Activated CD4-positive, alpha-beta T cell treated with anti-CD3 and anti-CD28 coated beads, Interleukin-2, Interleukin-4, amounts not matched to agents 100 ng/mL and 50 ng/mL, durations not matched to agents 16 hours and 8 hours (primary cell): ENCODE data around the gene MINDY4.

Experiments used
- DNase-seq: peaks from one replicate; pipeline ENCODE4 v3.0.0-alpha.2; 2020; ENCODE audit warnings: low spot score

Gene MINDY4

DNA sequence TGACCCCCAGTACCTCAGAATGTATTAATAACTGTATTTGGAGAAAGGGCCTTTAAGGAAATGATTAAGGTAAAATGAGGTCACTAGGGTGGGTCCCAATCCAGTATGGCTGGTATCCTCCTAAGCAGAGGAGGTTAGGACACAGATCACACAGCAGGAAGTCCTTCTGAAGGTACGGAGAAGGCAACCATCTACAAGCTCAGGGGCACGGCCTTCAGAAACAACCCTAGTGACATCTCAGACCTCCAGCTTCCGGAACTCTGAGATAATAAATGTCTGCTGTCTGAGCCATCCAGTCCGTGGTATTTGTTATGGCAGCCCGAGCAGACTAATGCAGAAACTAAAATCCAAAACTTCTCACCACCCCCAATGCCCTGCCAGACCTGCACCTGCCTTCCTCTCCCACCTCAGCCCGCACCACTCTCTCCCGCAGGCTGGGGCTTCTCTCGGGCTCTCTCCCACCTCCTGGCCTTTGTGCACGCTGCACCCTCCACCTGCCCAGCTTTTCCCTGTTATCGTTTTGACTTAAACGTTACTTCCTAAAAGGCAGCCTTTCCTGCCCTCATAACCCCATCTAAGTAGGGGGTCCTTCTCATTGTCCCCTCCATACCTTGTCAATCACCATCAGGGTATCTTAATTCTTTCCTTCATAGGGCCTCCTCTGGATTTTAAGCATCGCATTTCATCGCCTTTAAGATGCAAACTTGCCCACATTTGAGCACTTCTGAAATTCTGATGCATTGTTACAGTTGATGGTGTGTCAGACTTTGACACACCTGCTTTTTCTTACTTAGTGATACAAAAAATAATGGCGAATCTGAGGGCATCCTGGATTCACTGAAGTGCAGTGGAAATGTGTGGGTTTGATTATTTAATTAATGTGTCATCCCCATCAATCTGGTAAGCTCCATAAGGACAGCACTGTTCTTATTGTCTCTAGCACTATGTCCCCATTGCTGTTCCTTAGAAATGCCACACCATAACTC is 108.2 kb downstream of the MINDY4 start:
- DNase-seq: no peak

DNA sequence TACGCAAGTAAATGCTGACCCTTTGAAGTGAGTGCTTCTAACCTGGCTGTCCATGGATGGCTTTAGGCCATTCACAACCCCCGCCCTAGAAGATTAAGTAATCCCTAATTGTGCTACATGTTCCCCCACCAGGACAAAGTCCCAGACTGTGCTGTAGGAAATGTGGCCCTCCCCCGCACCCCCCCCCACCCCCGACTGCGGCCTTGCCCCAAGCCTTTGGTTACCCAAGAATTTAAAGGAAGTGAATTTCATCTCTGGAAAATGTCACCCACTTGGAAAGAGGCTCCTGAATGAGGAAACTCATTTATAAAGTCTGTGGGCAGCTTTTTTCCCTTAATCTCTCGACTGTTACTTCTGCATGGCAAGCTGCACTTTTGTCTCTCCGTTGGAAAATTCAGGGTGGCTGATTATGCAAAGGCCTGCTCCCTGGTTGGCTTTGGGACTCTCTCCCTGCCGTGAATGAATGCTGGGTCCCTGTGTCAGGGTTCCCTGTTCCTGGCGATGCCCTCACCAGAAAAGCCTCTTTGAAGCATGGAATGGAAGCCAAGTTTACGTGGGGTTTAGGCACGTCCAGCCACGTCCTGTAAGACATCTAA is 109.0 kb downstream of the MINDY4 start:
- DNase-seq: no peak

DNA sequence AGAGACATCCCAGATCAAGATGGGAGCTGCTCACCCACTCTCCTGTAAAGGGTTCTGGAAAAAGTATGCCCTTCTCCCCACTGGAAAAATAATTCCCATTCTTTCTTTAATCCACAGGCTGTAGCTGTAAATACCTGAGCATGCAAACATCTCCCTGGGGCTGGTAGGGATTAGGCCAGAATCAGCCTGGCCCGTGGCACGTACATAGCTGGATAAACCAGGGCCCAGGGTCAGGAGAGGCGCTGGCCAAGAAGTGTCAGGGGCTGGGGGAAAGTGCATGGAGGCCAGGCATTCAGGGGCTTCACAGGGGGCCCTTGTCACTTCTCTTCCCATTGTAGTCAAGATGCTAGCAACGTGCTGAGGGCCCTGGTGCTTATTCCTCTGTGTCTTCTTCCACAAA is 109.7 kb downstream of the MINDY4 start:
- DNase-seq: no peak

DNA sequence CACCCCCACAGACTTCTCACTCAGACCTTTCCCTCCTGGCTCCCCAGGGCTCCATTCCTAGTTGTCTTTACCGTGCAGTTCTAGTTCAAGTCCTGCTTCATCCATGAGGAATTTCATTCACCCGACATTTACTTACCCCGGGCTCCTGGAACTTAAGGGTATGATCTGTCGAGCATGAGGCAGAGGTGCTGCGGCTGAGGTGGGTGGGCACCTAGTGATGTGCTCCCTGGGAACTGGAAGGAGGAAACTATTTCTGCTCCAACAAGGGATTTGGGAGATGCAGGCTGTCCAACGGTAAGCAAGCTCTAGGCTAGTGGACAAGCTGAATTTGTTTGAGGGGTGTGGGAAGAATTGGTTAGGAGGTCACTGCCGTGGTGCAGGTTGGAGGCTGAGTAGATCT is 110.2 kb downstream of the MINDY4 start:
- no peak for DNase-seq

DNA sequence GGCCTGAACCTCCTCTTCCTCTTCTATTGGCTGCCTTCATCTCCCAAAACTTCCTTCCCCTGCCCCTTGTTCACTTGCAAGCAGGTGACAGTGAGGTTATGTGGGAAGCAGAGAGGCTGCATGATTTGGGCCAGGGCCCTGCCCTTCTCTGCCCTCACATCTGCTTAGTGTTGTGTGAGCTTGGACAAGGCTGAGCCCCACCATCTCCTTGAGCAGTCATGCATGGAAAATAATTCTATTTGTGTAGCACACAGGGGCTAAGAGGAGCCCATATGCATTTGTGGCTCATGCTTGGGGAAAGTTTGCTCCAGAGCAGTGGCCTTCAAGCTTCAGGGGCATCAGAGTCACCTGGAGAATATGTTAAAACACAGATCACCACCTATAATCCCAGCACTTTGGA is 113.7 kb downstream of the MINDY4 start:
- no peak for DNase-seq

DNA sequence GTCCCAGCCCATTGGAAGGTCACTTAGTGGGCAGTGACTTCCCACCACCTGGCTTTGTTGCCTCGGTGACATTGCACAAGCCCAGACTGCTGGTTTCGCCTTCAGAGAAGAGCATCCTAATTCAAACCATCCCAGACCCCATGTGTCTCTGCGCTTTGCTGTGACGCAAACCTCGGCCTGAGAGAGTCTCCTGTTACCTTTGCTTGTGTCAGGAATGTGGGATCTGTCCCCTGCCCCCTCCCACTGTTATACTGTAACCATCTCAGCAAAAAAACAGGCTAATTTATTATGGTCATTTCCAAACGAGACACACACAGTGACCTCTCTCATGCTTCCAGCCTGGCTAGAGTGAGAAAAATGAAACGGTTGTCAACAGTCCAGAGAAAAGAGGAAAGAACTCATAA is 115.4 kb downstream of the MINDY4 start:
- no peak for DNase-seq

DNA sequence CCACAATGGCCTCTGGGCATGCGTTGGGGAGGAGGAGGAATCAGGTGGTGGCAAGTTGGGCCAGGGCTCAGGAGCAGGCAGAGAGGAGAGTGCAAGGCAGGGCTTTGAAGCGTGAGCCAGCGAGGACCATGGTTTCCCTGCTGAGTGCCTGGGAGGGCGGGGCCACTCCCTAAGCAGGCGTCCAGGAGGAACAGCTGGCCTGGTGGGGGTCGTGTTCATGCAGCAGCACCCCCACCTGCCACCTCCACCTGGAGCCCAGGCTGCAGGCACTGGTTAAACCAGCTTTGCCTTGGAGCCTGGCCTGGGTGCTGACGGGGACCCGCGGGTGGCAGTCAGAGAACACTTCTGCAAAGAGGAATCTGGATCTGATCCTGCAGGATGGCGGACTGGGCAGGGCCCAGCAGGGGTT is 116.3 kb downstream of the MINDY4 start:
- no peak for DNase-seq

DNA sequence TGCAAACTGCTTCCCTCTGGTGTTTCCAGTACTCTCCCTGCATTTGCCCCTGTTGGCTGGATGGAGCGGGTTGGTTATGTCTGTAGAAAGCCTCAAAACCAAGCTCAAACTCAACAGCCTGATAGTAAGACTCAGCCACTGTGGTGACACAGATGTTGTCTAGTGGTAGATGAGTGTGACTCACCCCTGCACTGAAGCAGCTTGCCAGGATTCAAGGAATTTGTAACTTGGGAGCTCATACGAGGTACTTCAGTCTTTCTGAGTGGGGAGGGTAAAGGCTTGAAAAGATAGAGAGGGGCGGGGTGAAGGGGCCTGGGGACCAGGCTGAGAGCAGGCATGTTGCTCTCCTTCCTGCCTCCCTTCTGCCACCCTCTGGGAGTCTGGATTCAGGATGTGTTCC is 117.5 kb downstream of the MINDY4 start:
- DNase-seq: no peak

DNA sequence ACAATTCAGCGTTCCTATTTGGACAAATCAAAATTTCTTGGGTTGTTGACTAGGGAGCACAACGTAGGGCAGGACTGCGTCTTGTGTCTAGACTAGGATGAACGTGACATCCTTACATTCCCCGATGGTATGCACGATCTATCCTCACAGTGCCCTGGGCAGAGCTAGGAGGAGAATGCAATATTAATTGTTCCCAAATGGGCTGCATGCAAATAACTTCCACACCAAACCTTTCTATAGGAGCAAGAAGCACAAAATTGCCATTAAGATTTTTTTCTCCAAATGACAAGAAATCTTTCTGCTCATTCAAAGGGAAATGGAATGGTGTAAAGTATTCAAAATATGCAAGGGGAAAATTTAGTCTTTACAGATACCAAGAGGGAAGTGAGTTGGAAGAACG is 119.0 kb downstream of the MINDY4 start:
- DNase-seq: no peak

DNA sequence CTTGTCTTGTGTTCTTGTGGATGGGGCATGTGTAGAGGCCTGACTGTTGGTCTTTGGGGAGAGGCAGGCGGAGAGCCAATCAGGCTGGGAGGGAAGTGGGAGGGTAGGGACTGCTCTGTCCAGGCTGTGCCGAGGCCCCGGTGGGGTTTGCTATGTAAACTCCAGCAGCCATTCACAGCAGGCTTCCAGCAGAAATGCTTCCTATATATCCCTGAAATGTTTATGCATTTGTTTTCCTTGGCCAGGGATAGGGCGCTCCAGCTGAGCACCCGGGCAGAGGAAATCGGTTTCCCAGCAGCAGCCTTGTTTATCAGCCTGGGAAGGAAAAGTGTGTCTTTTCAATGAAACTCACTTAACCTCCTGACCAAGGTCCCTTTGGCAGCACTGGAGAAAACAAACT is 122.1 kb downstream of the MINDY4 start:
- DNase-seq: no peak

DNA sequence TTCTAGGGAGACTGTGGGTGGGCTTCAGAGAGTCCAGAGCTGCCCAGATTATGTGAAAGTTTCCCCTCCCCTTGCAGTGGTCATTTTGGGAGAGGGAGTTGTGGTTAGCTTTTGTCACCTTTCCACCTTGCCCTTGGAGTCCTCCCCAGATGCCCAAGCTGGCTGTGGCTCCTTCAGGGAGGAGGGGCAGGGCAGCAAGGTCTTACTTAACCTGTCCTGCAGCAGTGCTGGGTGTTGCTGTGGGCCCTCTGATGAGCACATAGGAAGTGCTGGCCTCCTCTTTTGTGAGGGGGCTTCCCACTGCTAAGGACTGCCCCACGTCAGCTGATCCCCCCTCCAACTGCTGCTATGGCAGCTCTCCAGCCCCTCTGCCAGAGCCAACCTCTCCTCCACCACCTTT is 122.8 kb downstream of the MINDY4 start:
- DNase-seq: no peak

DNA sequence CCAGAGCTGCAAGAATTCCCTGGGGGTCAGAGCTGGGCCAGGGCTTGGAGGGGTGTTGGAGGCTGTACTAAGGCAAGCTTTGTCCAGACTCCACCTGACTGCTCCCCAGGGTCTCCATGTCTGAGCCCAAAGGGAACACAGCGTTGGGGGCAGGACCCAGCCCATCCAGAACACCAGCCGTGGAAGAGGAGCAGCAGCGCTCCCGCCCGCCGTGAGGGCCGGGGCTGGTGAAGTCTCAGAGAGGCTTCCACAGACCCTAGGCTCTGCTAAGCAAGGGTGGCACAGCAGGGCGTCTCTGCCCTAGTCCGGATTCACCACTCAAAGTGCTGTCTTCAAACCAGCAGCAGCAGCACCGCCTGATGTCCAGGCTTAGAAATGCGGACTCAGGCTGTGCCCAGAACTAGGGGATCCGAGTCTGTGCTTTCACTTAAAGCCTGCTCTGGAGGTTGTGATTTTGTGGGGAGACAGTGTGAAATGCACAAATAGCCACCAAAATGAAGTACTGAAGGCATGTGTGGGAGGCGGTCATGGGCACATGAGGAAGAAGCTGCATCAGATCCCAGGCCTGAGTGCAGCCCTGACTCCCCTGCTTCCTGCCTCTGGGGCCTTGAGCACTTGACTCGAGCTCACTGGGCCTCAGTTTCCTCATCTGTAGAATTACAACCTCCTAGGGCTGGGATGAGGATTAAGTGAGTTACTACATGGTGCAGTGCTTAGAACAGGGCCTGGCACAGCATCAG is 123.8 kb downstream of the MINDY4 start:
- no peak for DNase-seq

DNA sequence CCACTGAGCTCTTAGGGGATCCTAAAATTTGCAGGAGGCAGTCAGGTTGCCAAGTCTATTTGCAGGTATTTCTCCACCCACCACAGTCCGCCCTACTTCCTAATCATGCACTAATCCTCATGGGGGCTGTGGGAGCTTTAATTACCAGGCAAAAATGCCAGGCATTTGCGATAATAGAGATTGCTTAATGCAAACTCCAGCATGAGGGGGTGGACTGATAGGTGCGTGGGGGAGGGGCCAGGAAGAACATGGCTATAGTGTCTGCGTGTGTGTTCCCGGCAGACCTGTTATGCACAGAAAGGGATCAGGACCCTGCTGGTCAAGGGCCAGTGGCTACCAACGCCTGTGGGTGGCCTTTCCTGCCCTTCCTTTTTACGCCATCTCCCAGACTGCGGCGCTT is 124.8 kb downstream of the MINDY4 start:
- no peak for DNase-seq

DNA sequence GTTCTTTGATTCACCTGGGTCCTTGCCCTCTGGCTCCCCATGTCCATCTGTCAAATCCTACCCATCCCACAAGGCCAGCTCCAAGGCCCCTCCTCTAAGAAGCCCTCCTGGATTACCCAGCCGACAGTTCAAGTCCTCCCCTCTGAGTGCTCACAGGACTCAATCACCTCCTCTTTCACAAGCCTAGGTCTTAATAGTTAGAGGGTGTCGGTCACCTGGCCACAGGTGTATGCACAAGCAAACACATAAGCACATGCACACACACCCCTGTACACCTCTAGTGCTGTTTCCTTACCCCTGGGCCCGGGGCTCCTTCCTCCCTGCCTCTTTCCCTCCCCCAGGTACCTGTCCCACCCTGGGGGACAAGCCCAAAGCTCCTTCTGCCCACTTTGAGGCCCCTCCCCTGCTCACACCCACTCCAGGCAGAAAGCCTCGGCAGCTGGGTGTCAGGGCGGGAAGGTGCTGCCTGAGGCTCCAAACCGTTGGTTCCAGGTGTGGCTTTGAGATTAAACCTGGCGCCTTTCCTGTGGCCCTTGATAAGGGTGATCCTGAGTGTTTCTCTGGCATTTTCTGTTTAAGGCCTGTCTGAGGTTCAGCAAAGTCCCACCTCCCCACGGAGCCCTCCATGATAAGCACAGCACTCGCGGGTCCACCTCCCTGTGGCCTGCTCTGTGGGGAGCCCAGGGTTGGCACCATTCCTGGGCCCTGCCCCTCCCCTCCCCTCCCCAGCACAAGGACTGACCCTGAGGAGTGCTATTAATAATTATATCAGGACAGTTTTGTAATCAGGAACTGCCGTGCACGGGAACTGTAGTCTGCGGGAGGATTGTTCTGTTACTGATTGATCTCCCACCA is 125.8 kb downstream of the MINDY4 start:
- no peak for DNase-seq

DNA sequence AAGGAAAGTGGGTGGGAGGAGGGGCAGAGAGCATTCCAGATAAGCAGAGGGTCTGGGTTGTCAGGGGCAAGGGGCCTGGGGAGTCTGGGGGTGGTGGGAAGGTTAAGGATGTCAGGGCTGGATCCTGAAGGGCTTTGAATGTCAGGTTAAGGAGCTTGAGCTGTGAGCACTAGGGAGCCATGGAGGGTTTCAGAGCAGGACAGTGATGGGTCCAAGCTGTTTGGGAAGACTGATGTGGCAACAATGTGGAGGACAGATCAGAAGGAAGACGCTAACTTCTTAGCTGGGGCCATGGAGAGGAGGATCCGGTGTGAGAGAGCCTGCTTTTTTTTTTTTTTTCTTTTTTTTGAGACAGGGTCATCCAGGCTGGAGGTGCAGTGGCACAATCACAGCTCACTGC is 126.6 kb downstream of the MINDY4 start:
- DNase-seq: no peak

DNA sequence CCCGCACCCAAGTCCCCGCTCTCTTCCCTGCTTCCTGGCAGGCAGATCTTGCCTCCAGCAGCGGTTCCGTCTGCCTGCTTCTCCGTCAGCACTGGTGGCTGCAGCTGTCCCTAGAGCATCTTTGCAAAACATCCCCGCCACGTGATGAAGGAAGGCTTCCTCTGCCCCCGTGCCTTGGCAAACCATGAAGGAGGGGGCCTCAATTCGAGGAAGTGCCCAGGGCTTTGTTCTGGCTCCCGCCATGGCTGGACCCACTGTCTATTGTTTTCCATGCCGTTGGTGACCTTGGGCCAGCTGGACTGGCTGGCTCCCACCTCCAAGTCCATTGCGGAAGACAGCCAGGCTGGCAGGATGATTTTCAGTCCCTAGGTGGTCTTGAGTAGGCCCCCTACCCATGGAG is 127.2 kb downstream of the MINDY4 start:
- DNase-seq: no peak

DNA sequence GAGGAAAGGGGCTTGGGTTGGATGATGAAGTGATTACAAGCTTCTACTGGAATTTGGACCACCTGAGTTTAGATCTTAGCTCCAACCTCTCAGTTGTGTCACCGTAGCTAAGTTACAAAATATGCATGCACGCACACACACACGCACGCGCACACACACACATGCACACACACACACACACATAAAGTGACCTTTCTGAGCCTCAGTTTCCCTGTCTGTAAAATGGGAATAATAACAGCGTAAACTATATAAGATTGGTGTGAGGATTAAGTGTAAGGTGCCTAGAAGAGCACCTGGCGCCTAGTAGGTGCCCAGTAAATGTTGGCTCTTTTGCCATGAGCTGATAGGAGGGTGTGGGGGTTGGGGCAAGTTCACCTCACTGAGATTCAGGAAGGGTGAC is 127.8 kb downstream of the MINDY4 start:
- no peak for DNase-seq

DNA sequence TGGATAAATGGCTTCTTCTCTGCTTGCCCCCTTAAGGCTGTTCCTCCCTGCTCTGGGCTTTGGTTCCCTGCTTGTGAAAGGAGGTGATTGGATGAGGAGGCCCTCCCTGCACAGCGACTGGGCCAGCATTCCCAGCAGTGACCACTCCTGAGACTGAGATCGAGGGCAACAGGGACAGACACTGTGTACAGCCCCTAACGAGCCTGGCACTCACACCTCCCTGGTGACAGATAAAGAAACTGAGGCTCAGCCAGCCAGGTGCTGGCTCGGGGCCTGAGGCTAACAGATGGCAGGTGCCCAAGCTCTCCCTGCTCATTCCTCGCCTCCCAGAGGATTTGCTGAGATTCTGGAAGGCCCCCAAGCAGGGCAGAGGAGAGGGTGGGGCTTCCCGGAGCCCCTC is 128.4 kb downstream of the MINDY4 start:
- DNase-seq: no peak

DNA sequence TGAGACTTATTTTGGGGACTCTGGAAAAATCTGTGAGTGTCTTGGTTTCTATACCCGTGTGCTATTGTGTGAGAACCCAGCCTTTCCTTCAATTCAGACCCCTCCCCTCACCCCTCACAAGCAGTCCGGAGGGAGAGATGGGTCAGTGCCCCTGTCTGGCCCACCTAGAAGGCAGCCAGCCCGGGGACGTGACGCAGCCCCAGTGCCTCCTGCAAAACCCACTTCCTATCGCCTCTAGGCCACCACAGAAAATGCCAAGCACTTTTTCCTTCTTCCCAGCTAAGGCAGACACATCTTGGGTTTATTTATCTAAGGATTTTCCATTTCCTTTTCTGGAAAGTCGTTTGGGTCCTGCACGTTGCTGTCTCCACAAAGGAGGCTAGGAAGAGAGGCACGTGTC is 128.8 kb downstream of the MINDY4 start:
- no peak for DNase-seq

DNA sequence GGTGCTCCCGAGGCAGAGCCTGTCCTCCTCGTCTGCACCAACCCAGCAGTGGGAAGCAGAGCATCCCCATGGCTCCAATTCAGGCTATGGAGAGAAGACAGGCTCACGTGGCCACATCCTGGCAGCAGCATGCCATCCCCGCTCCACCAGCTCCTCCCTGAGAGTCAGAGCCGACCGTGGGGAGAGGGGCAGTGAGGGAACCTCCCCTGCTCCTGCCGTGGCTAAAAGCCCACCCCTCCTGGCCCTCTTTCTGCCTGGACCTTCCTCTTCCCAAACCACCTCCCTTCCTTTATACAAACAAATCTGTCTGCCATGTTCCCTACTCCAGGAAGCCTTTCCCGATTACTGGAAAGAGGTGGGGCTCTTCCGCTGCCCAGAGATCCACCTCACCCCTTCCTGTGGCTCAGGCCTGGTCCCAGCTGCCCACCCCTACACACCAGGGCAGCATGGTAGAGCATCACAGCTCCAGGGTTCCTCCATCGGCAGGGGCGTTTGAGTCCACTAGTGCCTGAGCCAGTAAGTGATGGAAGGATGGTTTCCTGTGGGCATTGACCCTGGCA is 129.7 kb downstream of the MINDY4 start:
- no peak for DNase-seq

DNA sequence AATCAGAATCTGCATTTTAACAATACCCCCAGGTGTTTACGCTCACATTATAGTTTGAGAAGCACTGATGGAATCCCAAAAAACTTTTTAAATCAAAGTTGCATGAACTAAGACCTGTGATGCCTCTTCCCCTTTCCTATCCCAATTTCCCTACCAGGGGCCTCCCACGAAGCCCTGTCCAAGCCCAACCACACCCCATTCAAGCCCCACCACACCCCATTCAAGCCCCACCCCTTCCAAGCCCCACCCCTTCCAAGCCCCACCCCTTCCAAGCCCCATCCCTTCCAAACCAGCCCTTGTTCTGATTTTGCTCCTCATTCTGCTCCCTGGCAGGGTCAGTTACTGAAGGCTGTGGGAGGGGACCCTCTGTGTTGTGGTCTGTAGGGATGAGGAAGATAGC is 130.6 kb downstream of the MINDY4 start:
- no peak for DNase-seq

DNA sequence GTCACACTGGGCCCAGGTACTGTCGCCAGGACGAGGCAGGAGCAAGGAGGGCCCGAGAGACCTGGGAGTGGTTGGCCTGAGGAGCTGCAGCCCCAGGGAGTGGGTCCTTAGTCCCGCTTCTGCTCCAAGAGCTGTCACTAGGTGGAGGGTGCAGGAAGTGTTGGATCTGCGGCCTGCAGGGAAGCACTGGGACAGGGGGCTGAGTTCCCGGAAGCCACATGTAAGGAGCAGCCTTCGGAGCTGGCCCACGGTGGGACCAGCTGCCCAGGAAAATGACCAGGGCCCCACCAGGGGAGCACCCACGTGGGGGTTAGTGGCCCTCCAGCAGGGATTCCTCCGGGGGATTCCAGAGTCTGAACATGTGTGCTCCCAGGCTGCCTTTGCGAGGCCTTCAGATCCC is 131.2 kb downstream of the MINDY4 start:
- DNase-seq: no peak
